GM12864 (cell line): ENCODE results near the gene RNF175.
A peak's percentile ranks its signal among the peaks of the same experiment; 100 is the strongest.

Source experiments
- DNase-seq: peaks from one replicate; pipeline ENCODE4 v3.0.0-alpha.2; 2011; ENCODE audit warnings: low read depth
- H3K4me3 ChIP-seq: 2 replicates; pipeline ENCODE4 v1.5.1; 2011; ENCODE audit warnings: mild to moderate bottlenecking, low read depth, low read length, control low read depth
- TF ChIP-seq, protein P1 (sequence below): IDR thresholded peaks from 2 replicates; pipeline ENCODE4 v1.5.1; 2011; ENCODE audit warnings: low read depth, mild to moderate bottlenecking, moderate library complexity, low read length, control low read depth, inconsistent platforms; ENCODE audit errors: missing control alignments

The RNF175 gene

DNA sequence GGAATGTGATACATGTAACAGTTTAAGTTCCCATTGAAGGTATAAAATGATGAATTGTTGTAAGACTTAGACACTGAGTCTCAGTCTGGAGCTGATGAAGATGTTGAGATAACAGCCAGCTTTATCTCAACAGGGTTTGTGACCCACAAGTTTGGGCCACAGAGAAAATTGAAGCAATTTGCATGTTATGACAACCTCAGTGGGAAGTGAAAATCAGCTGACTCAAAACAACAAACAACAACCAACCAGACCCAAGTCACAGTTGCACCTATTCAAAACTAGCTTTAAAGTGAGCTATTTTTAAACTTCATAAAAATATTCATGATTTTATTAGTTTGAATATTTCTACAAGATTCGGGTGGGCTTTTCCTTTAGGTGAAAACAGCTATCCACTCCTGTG, 21.1 kb upstream of the RNF175 start:
- peak; percentile 2 for DNase-seq
- TF ChIP-seq, protein P1, sequence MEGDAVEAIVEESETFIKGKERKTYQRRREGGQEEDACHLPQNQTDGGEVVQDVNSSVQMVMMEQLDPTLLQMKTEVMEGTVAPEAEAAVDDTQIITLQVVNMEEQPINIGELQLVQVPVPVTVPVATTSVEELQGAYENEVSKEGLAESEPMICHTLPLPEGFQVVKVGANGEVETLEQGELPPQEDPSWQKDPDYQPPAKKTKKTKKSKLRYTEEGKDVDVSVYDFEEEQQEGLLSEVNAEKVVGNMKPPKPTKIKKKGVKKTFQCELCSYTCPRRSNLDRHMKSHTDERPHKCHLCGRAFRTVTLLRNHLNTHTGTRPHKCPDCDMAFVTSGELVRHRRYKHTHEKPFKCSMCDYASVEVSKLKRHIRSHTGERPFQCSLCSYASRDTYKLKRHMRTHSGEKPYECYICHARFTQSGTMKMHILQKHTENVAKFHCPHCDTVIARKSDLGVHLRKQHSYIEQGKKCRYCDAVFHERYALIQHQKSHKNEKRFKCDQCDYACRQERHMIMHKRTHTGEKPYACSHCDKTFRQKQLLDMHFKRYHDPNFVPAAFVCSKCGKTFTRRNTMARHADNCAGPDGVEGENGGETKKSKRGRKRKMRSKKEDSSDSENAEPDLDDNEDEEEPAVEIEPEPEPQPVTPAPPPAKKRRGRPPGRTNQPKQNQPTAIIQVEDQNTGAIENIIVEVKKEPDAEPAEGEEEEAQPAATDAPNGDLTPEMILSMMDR = no peak
- H3K4me3 ChIP-seq = no peak overlapping the region

DNA sequence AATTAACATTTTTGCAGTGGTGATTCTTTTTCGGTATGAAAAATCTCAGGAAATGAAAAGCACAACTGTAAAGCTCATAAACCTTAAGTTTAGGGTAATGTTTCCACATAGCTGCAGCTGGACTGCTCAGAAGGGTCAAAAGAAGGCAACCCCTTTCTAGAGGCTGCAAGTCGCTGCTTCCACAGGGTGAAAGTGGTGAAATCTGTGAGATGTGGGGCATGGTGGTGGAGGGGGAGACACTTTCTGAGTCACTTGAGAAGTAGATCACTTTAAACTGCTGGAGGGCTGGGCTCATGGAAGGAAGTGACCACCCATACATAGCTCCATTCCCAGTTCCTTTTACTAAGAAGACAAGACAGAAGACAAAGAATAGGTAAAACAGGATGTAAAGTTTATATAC, 20.4 kb upstream of the RNF175 start:
- no peak overlapping the region for H3K4me3 ChIP-seq
- DNase-seq = no peak
- TF ChIP-seq, protein P1 = no peak

DNA sequence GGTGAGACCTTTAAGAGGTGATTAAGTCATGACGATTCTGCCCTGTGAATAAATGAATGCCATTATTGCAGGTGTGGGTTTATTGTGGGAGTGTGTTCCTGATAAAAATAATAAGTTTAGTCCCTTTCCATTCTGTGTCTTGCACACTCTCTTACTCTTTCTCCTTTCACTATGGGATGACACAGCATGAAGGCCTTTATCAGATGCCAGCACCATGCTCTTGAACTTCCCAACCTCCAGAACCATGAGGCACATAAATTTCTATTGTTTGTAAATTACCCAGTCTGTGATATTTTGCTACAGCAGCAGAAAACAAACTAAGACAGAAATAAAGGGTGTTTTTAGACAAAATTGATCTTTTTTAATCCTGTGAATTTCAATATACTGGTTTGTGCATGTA, 18.6 kb upstream of the RNF175 start:
- DNase-seq = no peak
- no peak overlapping the region for H3K4me3 ChIP-seq
- TF ChIP-seq, protein P1 = no peak

DNA sequence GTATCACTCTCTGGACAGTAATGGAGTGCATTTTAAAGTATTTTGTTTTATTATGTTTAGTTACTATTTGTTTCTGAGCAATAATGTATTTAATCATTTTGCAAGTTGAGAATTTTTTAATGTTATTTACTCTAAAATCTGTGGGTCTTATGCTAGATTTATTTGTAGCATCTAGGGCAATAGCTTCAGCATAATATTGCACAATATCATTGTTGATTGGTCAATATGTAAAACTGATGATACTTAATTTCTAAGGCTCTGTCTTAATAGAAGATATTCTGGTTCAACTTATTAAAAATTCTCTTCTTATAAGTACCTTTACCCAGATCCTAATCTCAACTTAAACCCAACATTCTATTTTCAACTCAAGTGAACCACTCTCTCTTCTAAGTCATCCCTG, 17.6 kb upstream of the RNF175 start:
- DNase-seq = no peak
- H3K4me3 ChIP-seq = no peak overlapping the region
- TF ChIP-seq, protein P1 = no peak

DNA sequence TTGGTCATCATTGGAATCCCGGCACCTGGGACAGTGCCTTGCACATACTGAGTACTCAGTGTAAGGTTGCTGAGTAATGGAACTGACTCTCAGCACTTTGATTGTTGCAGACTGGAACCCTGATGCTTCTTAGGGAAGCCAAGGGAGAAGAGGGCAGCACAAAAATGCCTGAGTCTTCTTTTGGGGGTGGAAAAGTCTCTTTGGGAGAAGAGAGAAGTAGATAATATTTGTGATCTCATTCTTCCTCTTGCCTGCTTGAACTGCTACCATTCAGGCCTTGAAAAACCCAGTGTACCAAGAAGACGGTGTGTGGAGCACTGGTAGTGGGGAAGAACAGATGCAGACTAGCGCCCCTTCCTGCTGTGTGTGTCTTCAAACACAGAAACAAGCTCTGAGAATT, 16.8 kb upstream of the RNF175 start:
- H3K4me3 ChIP-seq = no peak overlapping the region
- TF ChIP-seq, protein P1 = no peak
- no peak for DNase-seq

DNA sequence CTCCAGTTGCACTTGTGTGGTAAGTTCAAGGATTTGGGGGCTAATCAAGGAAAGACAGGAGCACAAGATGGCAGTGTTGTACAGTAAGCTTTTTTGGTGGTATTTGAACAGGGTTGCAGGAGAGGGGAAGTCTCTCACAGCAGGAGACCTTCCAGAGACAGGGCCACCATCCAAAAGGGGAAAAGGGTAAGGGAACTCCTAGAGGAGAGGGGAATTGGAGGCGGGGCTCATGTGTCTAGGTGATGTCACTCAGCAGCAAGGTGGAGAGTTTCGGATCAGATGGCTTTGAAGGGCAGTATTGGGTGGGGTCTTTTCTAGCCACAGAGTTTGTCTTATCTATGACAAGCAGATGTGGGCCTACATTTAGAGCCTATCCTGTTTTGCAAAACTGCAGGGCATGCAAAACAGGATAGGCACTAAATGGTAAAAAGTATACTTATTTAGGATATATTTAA, 13.4 kb upstream of the RNF175 start:
- no peak for DNase-seq
- TF ChIP-seq, protein P1 = no peak
- no peak overlapping the region for H3K4me3 ChIP-seq

DNA sequence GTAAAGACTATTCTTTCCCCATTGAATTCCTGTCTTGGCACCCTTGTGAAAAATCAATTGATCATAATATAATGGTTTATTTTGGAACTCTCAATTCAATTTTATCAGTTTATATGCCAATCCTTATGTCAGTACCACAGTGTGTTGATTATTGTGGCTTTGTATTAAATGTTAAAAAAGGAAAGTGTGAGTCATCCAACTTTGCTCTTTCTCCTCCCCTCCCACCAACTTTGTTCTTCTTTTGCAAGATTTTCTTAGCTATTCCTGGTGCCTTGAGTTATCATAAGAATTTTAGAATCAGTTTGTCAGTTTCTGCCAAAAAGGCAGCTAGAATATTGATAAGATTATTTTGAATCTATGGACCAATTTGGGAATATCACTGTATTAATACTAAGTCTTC, 11.2 kb upstream of the RNF175 start:
- TF ChIP-seq, protein P1 = no peak

More for the DNA sequence above, 11.2 kb upstream of the RNF175 start:
- H3K4me3 ChIP-seq = no peak overlapping the region
- no peak for DNase-seq
